ENCODE data around the gene GALT.
A peak's percentile ranks its signal among the peaks of the same experiment; 100 is the strongest.

GALT gene

GRCh38 chr9:34625186-34625486, 21.3 kb upstream of the GALT start:
- Histone ChIP-seq H3K79me2 (ENCODE audit: control insufficient read depth, low read length) (no peaks in the 10 kb centered on the region; the same call in 1 of the 2 replicates), H3F3A (ENCODE audit: control insufficient read depth, insufficient read depth) (no peaks in the 10 kb centered on the region), H3K36me3 (ENCODE audit: control insufficient read depth, low read length) (no peaks in the 10 kb centered on the region), H3K27ac (ENCODE audit: low read depth, low read length) (no peak overlapping the region), H3K4me3 (ENCODE audit: low read length) (no peak overlapping the region), H4K20me1 (ENCODE audit: control insufficient read depth, insufficient read depth, low read depth, low read length) (no peaks in the 10 kb centered on the region), H3K27me3 (ENCODE audit: control insufficient read depth, low read length) (peaks cover 63% of the 10 kb centered on the region), H3K4me2 (ENCODE audit: low read length) (no peak overlapping the region), H3K9me3 (ENCODE audit: control insufficient read depth, insufficient read depth, low read length) (no peaks in the 10 kb centered on the region; the same call in 1 of the 2 replicates), H3K9me2 (replicated peaks; ENCODE audit: control insufficient read depth, low read length) (no peaks in the 10 kb centered on the region), H3K4me1 (ENCODE audit: control insufficient read depth, low read length) (peaks cover 20% of the 10 kb centered on the region)
- no peak for TF ChIP-seq EZH2phosphoT487 (IDR thresholded peaks at IDR 0.05; ENCODE audit: borderline replicate concordance, low read length)
- TF ChIP-seq, protein P1, sequence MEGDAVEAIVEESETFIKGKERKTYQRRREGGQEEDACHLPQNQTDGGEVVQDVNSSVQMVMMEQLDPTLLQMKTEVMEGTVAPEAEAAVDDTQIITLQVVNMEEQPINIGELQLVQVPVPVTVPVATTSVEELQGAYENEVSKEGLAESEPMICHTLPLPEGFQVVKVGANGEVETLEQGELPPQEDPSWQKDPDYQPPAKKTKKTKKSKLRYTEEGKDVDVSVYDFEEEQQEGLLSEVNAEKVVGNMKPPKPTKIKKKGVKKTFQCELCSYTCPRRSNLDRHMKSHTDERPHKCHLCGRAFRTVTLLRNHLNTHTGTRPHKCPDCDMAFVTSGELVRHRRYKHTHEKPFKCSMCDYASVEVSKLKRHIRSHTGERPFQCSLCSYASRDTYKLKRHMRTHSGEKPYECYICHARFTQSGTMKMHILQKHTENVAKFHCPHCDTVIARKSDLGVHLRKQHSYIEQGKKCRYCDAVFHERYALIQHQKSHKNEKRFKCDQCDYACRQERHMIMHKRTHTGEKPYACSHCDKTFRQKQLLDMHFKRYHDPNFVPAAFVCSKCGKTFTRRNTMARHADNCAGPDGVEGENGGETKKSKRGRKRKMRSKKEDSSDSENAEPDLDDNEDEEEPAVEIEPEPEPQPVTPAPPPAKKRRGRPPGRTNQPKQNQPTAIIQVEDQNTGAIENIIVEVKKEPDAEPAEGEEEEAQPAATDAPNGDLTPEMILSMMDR (IDR thresholded peaks at IDR 0.05; ENCODE audit: low read depth, low read length, poor library complexity, severe bottlenecking): no peak

DNA sequence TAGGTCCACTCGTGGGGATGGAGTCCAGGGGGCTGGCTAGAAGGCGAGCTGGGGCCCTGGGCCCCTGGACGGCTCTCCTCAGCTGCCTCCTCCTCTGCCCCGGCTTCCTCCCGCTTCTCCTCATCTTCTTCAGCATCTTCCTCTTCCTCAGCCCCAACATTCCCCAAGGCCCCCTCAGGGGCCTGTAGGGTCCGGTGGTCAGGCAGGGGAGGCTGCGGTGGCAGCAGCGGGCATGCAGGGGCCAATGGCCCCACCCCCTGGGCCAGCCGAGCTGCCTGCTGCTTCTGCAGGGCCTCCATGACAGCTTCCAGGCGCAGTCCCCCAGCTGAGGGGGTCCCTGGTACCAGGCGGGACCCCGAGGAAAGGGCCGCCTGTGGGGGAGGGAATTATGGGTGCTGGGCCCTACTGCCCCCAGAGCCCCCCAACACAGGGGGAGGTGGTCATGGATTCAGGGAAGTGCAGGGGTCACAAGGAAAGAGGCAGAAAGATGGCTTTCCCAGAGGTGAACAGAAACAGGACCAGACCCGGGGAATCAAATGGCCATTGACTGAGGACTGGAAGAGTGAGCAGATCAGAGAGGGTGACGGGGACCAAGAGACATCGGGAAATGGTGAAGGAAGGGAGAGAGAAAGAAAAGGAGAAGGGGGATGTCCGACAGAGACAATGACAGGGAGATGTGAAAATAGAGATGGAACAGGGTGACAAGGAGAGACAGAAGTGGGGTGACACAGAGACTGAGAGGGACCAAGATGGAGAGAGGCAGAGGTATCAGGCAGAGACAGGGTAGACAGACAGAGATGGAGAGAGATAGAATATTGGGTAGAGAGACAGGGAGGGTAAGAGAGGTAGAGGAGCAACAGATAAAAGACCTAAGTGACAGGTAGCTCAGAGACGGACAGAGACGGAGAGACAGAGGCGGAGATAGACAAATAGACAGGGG, 18.5 kb upstream of the GALT start:
- Histone ChIP-seq H3K9me2 (replicated peaks; ENCODE audit: control insufficient read depth, low read length) (no peaks in the 10 kb centered on the region), H4K20me1 (ENCODE audit: control insufficient read depth, insufficient read depth, low read depth, low read length) (no peaks in the 10 kb centered on the region), H3K4me3 (ENCODE audit: low read length) (peak overlapping the region; percentile 45), H3K79me2 (ENCODE audit: control insufficient read depth, low read length) (no peaks in the 10 kb centered on the region), H3F3A (ENCODE audit: control insufficient read depth, insufficient read depth) (no peaks in the 10 kb centered on the region), H3K27ac (ENCODE audit: low read depth, low read length) (no peak overlapping the region), H3K4me2 (ENCODE audit: low read length) (peak overlapping the region; percentile 57), H3K36me3 (ENCODE audit: control insufficient read depth, low read length) (no peaks in the 10 kb centered on the region), H3K9me3 (ENCODE audit: control insufficient read depth, insufficient read depth, low read length) (no peaks in the 10 kb centered on the region), H3K4me1 (ENCODE audit: control insufficient read depth, low read length) (peaks cover 13% of the 10 kb centered on the region), H3K27me3 (ENCODE audit: control insufficient read depth, low read length) (peaks cover 65% of the 10 kb centered on the region)
- TF ChIP-seq, protein P1 (IDR thresholded peaks at IDR 0.05; ENCODE audit: low read depth, low read length, poor library complexity, severe bottlenecking): no peak
- TF ChIP-seq EZH2phosphoT487 (IDR thresholded peaks at IDR 0.05; ENCODE audit: borderline replicate concordance, low read length): peak; percentile 87; the same call in 1 of the 2 replicates

GRCh38 chr9:34628656-34629490, 17.6 kb upstream of the GALT start, which contains the start of gene ARID3C:
Gene ARID3C, minus strand, starts transcription at chr9:34629066. Its CDS starts 1,052 bp downstream, at chr9:34628014.
- TF ChIP-seq, protein P1 (IDR thresholded peaks at IDR 0.05; ENCODE audit: low read depth, low read length, poor library complexity, severe bottlenecking): no peak
- peak; percentile 47; the same call in 1 of the 2 replicates for TF ChIP-seq EZH2phosphoT487 (IDR thresholded peaks at IDR 0.05; ENCODE audit: borderline replicate concordance, low read length)
- no peaks in the 10 kb centered on the region for H3K9me3 ChIP-seq (ENCODE audit: control insufficient read depth, insufficient read depth, low read length)
- H3K4me3 ChIP-seq (ENCODE audit: low read length): peak within 1 kb of the TSS; percentile 45
- peaks cover 13% of the 10 kb centered on the region for H3K4me1 ChIP-seq (ENCODE audit: control insufficient read depth, low read length)
- no peak within 1 kb of the TSS for H3K27ac ChIP-seq (ENCODE audit: low read depth, low read length)
- no peaks in the 10 kb centered on the region for H4K20me1 ChIP-seq (ENCODE audit: control insufficient read depth, insufficient read depth, low read depth, low read length)
- no peaks in the 10 kb centered on the region for H3K79me2 ChIP-seq (ENCODE audit: control insufficient read depth, low read length)
- no peaks in the 10 kb centered on the region for H3K36me3 ChIP-seq (ENCODE audit: control insufficient read depth, low read length)
- no peaks in the 10 kb centered on the region for H3F3A ChIP-seq (ENCODE audit: control insufficient read depth, insufficient read depth)
- H3K9me2 ChIP-seq (replicated peaks; ENCODE audit: control insufficient read depth, low read length): no peaks in the 10 kb centered on the region
- peaks cover 58% of the 10 kb centered on the region for H3K27me3 ChIP-seq (ENCODE audit: control insufficient read depth, low read length)
- peak within 1 kb of the TSS; percentile 57 for H3K4me2 ChIP-seq (ENCODE audit: low read length)

Measured in DOHH2 (cell line).